Smooth muscle cell (in vitro differentiated cells): ENCODE results near the gene GALNT15. TPM values are rescaled to one million over a fixed set of nuclear protein-coding genes. Genes with fewer than 3 reads are reported as not detected.

Experiments used
- DNase-seq: peaks from one replicate; lab custom pipeline; 2025; ENCODE audit not compliant: unreplicated experiment; lab: John Stamatoyannopoulos, UW
- H2AFZ ChIP-seq: fragments of 200-600 bp; sonication (generic); 2 replicates; pipeline ENCODE4 v1.6.0; 2016; ENCODE audit warnings: antibody characterized with exemption, low read depth, mild to moderate bottlenecking
- H3F3A ChIP-seq: fragments of 200-600 bp; sonication (generic); 2 replicates; pipeline ENCODE4 v1.6.0; 2017; ENCODE audit warnings: antibody characterized with exemption, low read depth
- H3K27ac ChIP-seq: fragments of 200-600 bp; sonication (generic); 2 replicates; pipeline ENCODE4 v1.5.1; 2016; ENCODE audit warnings: low read depth, mild to moderate bottlenecking
- H3K27me3 ChIP-seq: fragments of 200-600 bp; sonication (generic); 2 replicates; pipeline ENCODE4 v1.6.1; 2016; ENCODE audit warnings: low read depth, mild to moderate bottlenecking
- H3K36me3 ChIP-seq: fragments of 200-600 bp; sonication (generic); 2 replicates; pipeline ENCODE4 v1.5.1; 2016; ENCODE audit warnings: low read depth
- H3K4me1 ChIP-seq: fragments of 200-600 bp; sonication (generic); 2 replicates; pipeline ENCODE4 v1.5.1; 2016; ENCODE audit warnings: low read depth
- H3K4me2 ChIP-seq: fragments of 200-600 bp; sonication (generic); 2 replicates; pipeline ENCODE4 v1.6.0; 2016; ENCODE audit warnings: mild to moderate bottlenecking
- H3K4me3 ChIP-seq: fragments of 200-600 bp; sonication (generic); 2 replicates; pipeline ENCODE4 v1.5.1; 2016; ENCODE audit warnings: mild to moderate bottlenecking
- H3K79me2 ChIP-seq: fragments of 200-600 bp; sonication (generic); 2 replicates; pipeline ENCODE4 v1.6.0; 2016; ENCODE audit warnings: low read depth, mild to moderate bottlenecking
- H3K9ac ChIP-seq: fragments of 200-600 bp; sonication (generic); 2 replicates; pipeline ENCODE4 v1.6.0; 2016; ENCODE audit warnings: low read depth
- H3K9me3 ChIP-seq: fragments of 200-600 bp; sonication (generic); replicated peaks from 2 replicates; pipeline ENCODE4 v1.5.1; 2016; ENCODE audit warnings: low read depth
- H4K20me1 ChIP-seq: fragments of 200-600 bp; sonication (generic); 2 replicates; pipeline ENCODE4 v1.6.0; 2016; ENCODE audit warnings: low read depth
- whole genome bisulfite sequencing: methylation state at CpG from one replicate; pipeline ENCODE4 v1.1.7; 2016; ENCODE audit warnings: low lambda C conversion rate; 5-methylcytosine and 5-hydroxymethylcytosine counted together
- polyA plus RNA-seq: library from polyadenylated mRNA; unstranded; fragments of >200 nt; fragmentation: Nextera tagmentation; extraction: Ambion mirVana; gene quantifications from 2 replicates; pipeline ENCODE4 v1.2.1, GENCODE V29; 2016
- total RNA-seq: library from RNA; depleted of rRNA; stranded (reverse); fragments of >200 nt; gene quantifications from 2 replicates; pipeline ENCODE4 v1.2.3, GENCODE V29; 2014
- TF ChIP-seq, protein P1 (sequence below): fragments of 200-600 bp; sonication (generic); IDR thresholded peaks from 2 replicates; pipeline ENCODE4 v1.5.1; 2017; ENCODE audit warnings: borderline replicate concordance, mild to moderate bottlenecking, antibody characterized with exemption; ENCODE audit not compliant: insufficient read depth, poor library complexity, severe bottlenecking

Gene GALNT15
- total and polyA plus RNA-seq, 2 experiments from 2014 or later: 0.45 to 1.3 TPM

DNA sequence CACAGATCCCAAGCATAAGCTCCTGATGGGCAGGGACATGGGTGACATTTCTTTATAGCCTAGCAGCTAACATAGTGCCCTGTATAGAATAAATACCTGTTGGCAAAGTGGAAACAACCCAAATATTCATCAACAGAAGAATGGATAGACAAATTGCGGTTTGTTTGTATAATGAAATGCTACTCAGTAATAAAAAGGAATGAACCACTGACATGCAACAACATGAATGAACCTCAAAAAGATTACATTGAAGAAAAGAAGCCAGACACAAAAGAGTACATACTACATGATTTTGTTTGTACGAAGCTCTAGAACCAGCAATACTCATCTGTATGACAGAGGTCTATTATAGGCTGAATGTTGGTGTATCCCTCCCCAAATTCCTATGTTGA lies 33.6 kb upstream of the GALNT15 start:
- H3K36me3 ChIP-seq: no peaks in the 10 kb centered on the region
- no peaks in the 10 kb centered on the region for H3K9me3 ChIP-seq
- DNase-seq: no peak
- TF ChIP-seq, protein P1, sequence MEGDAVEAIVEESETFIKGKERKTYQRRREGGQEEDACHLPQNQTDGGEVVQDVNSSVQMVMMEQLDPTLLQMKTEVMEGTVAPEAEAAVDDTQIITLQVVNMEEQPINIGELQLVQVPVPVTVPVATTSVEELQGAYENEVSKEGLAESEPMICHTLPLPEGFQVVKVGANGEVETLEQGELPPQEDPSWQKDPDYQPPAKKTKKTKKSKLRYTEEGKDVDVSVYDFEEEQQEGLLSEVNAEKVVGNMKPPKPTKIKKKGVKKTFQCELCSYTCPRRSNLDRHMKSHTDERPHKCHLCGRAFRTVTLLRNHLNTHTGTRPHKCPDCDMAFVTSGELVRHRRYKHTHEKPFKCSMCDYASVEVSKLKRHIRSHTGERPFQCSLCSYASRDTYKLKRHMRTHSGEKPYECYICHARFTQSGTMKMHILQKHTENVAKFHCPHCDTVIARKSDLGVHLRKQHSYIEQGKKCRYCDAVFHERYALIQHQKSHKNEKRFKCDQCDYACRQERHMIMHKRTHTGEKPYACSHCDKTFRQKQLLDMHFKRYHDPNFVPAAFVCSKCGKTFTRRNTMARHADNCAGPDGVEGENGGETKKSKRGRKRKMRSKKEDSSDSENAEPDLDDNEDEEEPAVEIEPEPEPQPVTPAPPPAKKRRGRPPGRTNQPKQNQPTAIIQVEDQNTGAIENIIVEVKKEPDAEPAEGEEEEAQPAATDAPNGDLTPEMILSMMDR: no peak
- no peak overlapping the region for H3K27ac ChIP-seq
- no peak overlapping the region for H3K4me3 ChIP-seq
- no peaks in the 10 kb centered on the region for H3K4me1 ChIP-seq
- H3F3A ChIP-seq: no peaks in the 10 kb centered on the region
- WGBS: 98% methylated on average over 2 of the region's 2 CpGs
- H3K4me2 ChIP-seq: no peak overlapping the region
- H3K79me2 ChIP-seq: no peaks in the 10 kb centered on the region
- no peaks in the 10 kb centered on the region for H4K20me1 ChIP-seq
- H3K27me3 ChIP-seq: no peaks in the 10 kb centered on the region
- no peak overlapping the region for H3K9ac ChIP-seq
- no peak overlapping the region for H2AFZ ChIP-seq

DNA sequence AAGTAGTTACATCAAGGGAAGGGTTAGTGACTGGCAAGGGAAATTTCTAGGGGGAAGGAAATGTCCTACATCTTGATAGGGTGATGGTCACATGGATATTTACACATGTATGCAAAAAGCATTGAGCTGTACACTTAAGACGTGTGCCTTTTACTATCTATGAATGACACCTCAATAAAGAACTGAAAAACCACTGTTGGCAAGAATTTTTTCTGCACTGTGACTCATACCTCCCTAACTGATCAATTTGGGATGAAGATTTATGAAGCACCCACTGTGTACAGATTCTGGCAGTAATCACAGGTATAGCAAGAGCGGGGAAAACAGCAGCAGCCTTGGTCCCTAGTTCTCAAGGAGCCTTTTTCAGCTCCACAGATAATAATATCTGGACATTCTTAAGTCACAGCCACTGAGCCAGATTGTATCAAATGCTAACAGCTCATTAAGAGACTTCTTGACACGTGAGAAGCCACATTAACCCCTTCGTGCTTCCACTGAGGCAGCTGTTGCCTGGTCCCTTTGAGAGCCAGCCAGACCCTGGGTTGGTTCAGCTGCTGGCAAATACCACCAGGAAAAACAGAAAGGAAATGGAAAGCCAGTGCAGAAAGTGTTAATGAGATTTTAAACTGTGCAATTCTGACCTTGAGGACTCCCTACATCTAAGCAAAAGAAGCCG lies 32.0 kb upstream of the GALNT15 start:
- H3K79me2 ChIP-seq: no peaks in the 10 kb centered on the region
- 73% methylated on average over 5 of the region's 5 CpGs for WGBS
- H3K9ac ChIP-seq: no peak overlapping the region
- H3K27ac ChIP-seq: no peak overlapping the region
- TF ChIP-seq, protein P1: no peak
- H4K20me1 ChIP-seq: no peaks in the 10 kb centered on the region
- no peaks in the 10 kb centered on the region for H3K9me3 ChIP-seq
- H2AFZ ChIP-seq: no peak overlapping the region
- no peaks in the 10 kb centered on the region for H3K4me1 ChIP-seq
- H3K4me2 ChIP-seq: no peak overlapping the region
- no peaks in the 10 kb centered on the region for H3K36me3 ChIP-seq
- H3K27me3 ChIP-seq: no peaks in the 10 kb centered on the region
- H3F3A ChIP-seq: no peaks in the 10 kb centered on the region
- DNase-seq: no peak
- no peak overlapping the region for H3K4me3 ChIP-seq

DNA sequence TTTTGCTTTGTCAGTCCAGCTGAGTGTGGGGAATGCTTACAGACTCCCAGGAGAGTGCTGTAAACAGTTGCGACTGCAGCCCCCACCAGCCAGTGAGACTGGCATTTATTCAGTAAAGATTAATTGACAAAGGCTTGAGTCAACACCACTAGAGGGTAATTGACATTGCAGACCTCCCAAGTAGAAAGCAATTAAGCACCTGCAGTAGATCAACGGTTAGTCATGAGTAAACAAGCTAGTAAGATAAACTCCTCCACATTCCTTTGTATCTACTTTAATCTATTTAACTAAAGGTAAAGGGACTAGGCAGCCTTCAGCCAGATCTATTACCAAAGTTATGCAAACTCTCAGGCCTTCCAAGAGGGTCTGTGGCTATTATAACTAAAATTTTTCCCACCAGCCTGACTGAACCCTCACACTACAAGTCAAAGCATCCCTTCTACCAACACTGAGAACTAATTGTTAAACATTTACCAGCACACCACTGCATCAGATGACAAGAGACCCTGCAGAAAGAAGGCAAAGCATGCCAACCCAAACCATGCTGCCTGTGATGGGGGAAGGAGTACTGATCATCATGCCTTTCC lies 30.5 kb upstream of the GALNT15 start:
- Histone ChIP-seq H3F3A (no peaks in the 10 kb centered on the region), H3K79me2 (no peaks in the 10 kb centered on the region), H3K27ac (no peak overlapping the region), H3K27me3 (no peaks in the 10 kb centered on the region), H3K9me3 (no peaks in the 10 kb centered on the region), H4K20me1 (no peaks in the 10 kb centered on the region), H2AFZ (no peak overlapping the region), H3K36me3 (no peaks in the 10 kb centered on the region), H3K4me2 (no peak overlapping the region), H3K4me1 (no peaks in the 10 kb centered on the region), H3K4me3 (no peak overlapping the region), H3K9ac (no peak overlapping the region)
- 85% methylated on average over 2 of the region's 2 CpGs for WGBS
- no peak for DNase-seq
- TF ChIP-seq, protein P1: no peak

DNA sequence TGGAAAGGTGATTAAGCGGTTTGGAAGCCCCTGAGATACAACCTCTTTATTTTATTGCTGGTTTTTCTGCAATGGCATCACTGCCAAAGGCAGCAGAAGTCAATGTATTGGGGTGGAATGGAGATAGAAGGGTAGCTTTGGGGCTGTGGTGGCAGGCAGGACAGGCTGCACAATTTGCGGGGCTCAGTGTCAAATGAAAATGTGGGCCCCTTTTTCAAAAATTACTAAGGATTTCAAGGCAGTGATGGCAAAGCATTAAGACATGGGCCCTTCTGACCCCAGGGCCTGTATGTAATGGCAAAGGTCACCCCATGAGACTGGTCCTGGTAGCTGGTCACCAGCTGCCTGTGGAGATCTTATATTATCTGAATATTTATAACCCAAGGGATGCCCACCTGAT lies 29.3 kb upstream of the GALNT15 start:
- Histone ChIP-seq H3K9ac (no peak overlapping the region), H3K9me3 (no peaks in the 10 kb centered on the region), H3K79me2 (no peaks in the 10 kb centered on the region), H3K4me3 (no peak overlapping the region), H2AFZ (no peak overlapping the region), H3K27ac (no peak overlapping the region), H3K27me3 (no peaks in the 10 kb centered on the region), H3K4me2 (no peak overlapping the region), H3K36me3 (no peaks in the 10 kb centered on the region), H3F3A (no peaks in the 10 kb centered on the region), H3K4me1 (no peaks in the 10 kb centered on the region), H4K20me1 (no peaks in the 10 kb centered on the region)
- no peak for DNase-seq
- TF ChIP-seq, protein P1: no peak
- 93% methylated on average over 2 of the region's 2 CpGs for WGBS
